HepG2 (cell line): ENCODE data around the gene TSACC. TPM values are rescaled to one million over a fixed set of nuclear protein-coding genes. Genes with fewer than 3 reads are reported as not detected.

Experiments
- ATAC-seq: fragments of 200-7000 bp; cut with Tn5 transposase; 3 replicates; pipeline ENCODE4 v1.9.1; 2020; ENCODE audit warnings: mild to moderate bottlenecking, moderate library complexity
- BruUV-seq: library from RNA; stranded (reverse); fragments of 400-500 nt; replicated peaks from 2 replicates; lab custom pipeline; 2021; lab: Mats Ljungman, UMichigan
- CTCF ChIA-PET: fragments of 300-600 bp; formaldehyde crosslinking; extraction: SDS; loops from one replicate; lab custom pipeline; 2021; ENCODE audit warnings: low total read pairs, inconsistent platforms, low intra/inter-chr PET ratio; lab: Yijun Ruan, JAX
- POLR2A ChIA-PET: fragments of 350-600 bp; sonication (Branson Sonifier 250); formaldehyde crosslinking; loops from one replicate; lab custom pipeline; 2020; ENCODE audit warnings: antibody characterized with exemption, inconsistent platforms; lab: Yijun Ruan, JAX
- DNase-seq: peaks from one replicate; pipeline ENCODE4 v3.0.0-alpha.2; 2015; ENCODE audit warnings: low spot score
- FAIRE-seq: peaks from 3 replicates; lab custom pipeline; 2011; peaks lifted over from hg19 to GRCh38; lab: Jason Lieb, UNC
- H2AFZ ChIP-seq: one replicate; pipeline ENCODE4 v1.6.1; 2011; ENCODE audit warnings: low read length, inconsistent platforms
- H3K27ac ChIP-seq: fragments of 300-600 bp; 3 replicates; pipeline ENCODE4 v1.8.0; 2011; ENCODE audit warnings: mixed run types, mild to moderate bottlenecking, mixed read lengths, low read length, inconsistent platforms; ENCODE audit not compliant: insufficient read depth; ENCODE audit errors: extremely low read length
- H3K27me3 ChIP-seq, 2 experiments: fragments of 200-600 bp in 1 of 2; 2 replicates in 1 of 2; 3 replicates in 1 of 2; pipeline versions ENCODE4 v1.6.0 to v1.8.0; 2011; ENCODE audit warnings: low read length in 2 of 2, mild to moderate bottlenecking in 2 of 2, moderate library complexity in 2 of 2, inconsistent platforms in 1 of 2; ENCODE audit not compliant: insufficient read depth in 2 of 2, control insufficient read depth in 1 of 2
- H3K36me3 ChIP-seq, 2 experiments: fragments of 200-600 bp in 1 of 2; replicated peaks in 1 of 2; 2 replicates in 1 of 2; 3 replicates in 1 of 2; pipeline versions ENCODE4 v1.5.1 to v1.8.0; 2011; ENCODE audit warnings: low read length in 2 of 2, inconsistent platforms in 1 of 2; ENCODE audit not compliant: insufficient read depth in 2 of 2, control insufficient read depth in 1 of 2
- H3K4me1 ChIP-seq: 2 replicates; pipeline ENCODE4 v1.5.1; 2012; ENCODE audit warnings: low read length, inconsistent platforms; ENCODE audit not compliant: insufficient read depth
- H3K4me2 ChIP-seq: 2 replicates; pipeline ENCODE4 v1.6.0; 2011; ENCODE audit warnings: low read depth, low read length, inconsistent platforms
- H3K4me3 ChIP-seq, 3 experiments: fragments of 200-600 bp in 1 of 3; sonication (generic), shearing (Covaris generic) in 1 of 3; replicated peaks in 1 of 3; 2 replicates each; pipeline ENCODE4 v1.5.1; 2011 to 2016; ENCODE audit warnings: low read length in 3 of 3, inconsistent platforms in 2 of 3, low read depth in 2 of 3, mild to moderate bottlenecking in 2 of 3, control low read depth in 1 of 3, mixed read lengths in 1 of 3; ENCODE audit not compliant: insufficient read depth in 1 of 3
- H3K79me2 ChIP-seq: one replicate; pipeline ENCODE4 v1.6.1; 2011; ENCODE audit warnings: low read length, inconsistent platforms; ENCODE audit not compliant: insufficient read depth
- H3K9ac ChIP-seq: 2 replicates; pipeline ENCODE4 v1.6.0; 2011; ENCODE audit warnings: mild to moderate bottlenecking, low read depth, low read length, inconsistent platforms; ENCODE audit not compliant: insufficient read depth
- H3K9me3 ChIP-seq: 2 replicates; pipeline ENCODE4 v1.5.1; 2012; ENCODE audit warnings: mild to moderate bottlenecking, low read length
- H4K20me1 ChIP-seq: 2 replicates; pipeline ENCODE4 v1.6.0; 2011; ENCODE audit warnings: inconsistent platforms, mild to moderate bottlenecking, low read length, moderate library complexity; ENCODE audit not compliant: insufficient read depth
- E2F1 ChIP-seq: sonication (generic); formaldehyde crosslinking; IDR thresholded peaks from 2 replicates; pipeline ENCODE4 v1.5.0; 2020; ENCODE audit warnings: missing genetic modification reagents
- MED1 ChIP-seq: sonication (generic); formaldehyde crosslinking; IDR thresholded peaks from 2 replicates; pipeline ENCODE4 v1.4.0; 2020; ENCODE audit warnings: missing genetic modification reagents
- SP5 ChIP-seq: IDR thresholded peaks from 2 replicates; pipeline ENCODE4 v1.6.1; 2016; ENCODE audit warnings: low read depth, borderline replicate concordance
- TARDBP ChIP-seq: sonication (generic); formaldehyde crosslinking; IDR thresholded peaks from 2 replicates; pipeline ENCODE4 v1.8.0; 2022; ENCODE audit warnings: mild to moderate bottlenecking, missing genetic modification reagents
- THRA ChIP-seq: sonication (generic); formaldehyde crosslinking; IDR thresholded peaks from 2 replicates; pipeline ENCODE4 v1.4.0; 2020; ENCODE audit warnings: missing genetic modification reagents, borderline replicate concordance
- ZBTB44 ChIP-seq: sonication (generic); formaldehyde crosslinking; IDR thresholded peaks from 2 replicates; pipeline ENCODE4 v1.4.0; 2020; ENCODE audit warnings: missing genetic modification reagents
- ZFP1 ChIP-seq: IDR thresholded peaks from 2 replicates; pipeline ENCODE4 v1.6.1; 2016
- ZKSCAN8 ChIP-seq: IDR thresholded peaks from 2 replicates; pipeline ENCODE4 v1.6.1; 2016; ENCODE audit warnings: borderline replicate concordance, missing genetic modification reagents, missing compliant biosample characterization
- ZNF34 ChIP-seq: sonication (generic); formaldehyde crosslinking; IDR thresholded peaks from 2 replicates; pipeline ENCODE4 v1.4.0; 2020; ENCODE audit warnings: mild to moderate bottlenecking, missing genetic modification reagents, borderline replicate concordance
- ZNF747 ChIP-seq: sonication (generic); formaldehyde crosslinking; IDR thresholded peaks from 2 replicates; pipeline ENCODE4 v1.8.1; 2023; ENCODE audit warnings: missing genetic modification reagents, mild to moderate bottlenecking, borderline replicate concordance
- ZZZ3 ChIP-seq: sonication (generic); formaldehyde crosslinking; IDR thresholded peaks from 2 replicates; pipeline ENCODE4 v1.4.0; 2020; ENCODE audit warnings: missing genetic modification reagents, mild to moderate bottlenecking, borderline replicate concordance
- WGBS: methylation state at CpG from one replicate; pipeline ENCODE4 v1.1.6; 2017; ENCODE audit warnings: low lambda C conversion rate; 5-methylcytosine and 5-hydroxymethylcytosine counted together
- in situ Hi-C: cut with HindIII; loops from 2 replicates; pipeline ENCODE4 v1.10.0; 2017; ENCODE audit warnings: low pct_unique_long_range_greater_than_20kb; ENCODE audit not compliant: extremely low pct_ligation_motif_present
- intact Hi-C: fragments of 100-400 bp; cut with micrococcal nuclease; formaldehyde crosslinking; loops from one replicate; pipeline ENCODE4 v1.10.0; 2022; ENCODE audit not compliant: unreplicated experiment
- polyA plus RNA-seq, 8 experiments: library from polyadenylated mRNA; depleted of rRNA in 3 of 8; stranded (reverse) in 7 of 8; unstranded in 1 of 8; fragments of >200 nt; fragmentation: Illumina TruSeq in 4 of 8; extraction: Trizol in 4 of 8; gene quantifications; 2 replicates each; pipeline versions ENCODE4 v1.2.1 to v1.2.3, GENCODE V29; 2011 to 2016; ENCODE audit warnings: low read depth in 4 of 8, missing spikeins in 1 of 8, mixed read lengths in 1 of 8; ENCODE audit not compliant: insufficient read depth in 1 of 8
- total RNA-seq, 5 experiments: library from RNA; depleted of rRNA; stranded (reverse); fragments of >200 nt; fragmentation: Illumina TruSeq; extraction: Trizol; gene quantifications; 2 replicates each; pipeline ENCODE4 v1.2.3, GENCODE V29; 2016; ENCODE audit warnings: low read depth in 1 of 5
- TF ChIP-seq, protein P1 (sequence below), 2 experiments: sonication (generic) in 1 of 2; formaldehyde crosslinking in 1 of 2; IDR thresholded peaks; 2 replicates each; pipeline versions ENCODE4 v1.4.0 to v1.6.1; 2018 to 2020; ENCODE audit warnings: missing genetic modification reagents in 2 of 2, borderline replicate concordance in 1 of 2, low read depth in 1 of 2, mild to moderate bottlenecking in 1 of 2, missing biosample characterization in 1 of 2
- TF ChIP-seq, protein P2 (sequence below): sonication (generic); formaldehyde crosslinking; IDR thresholded peaks from 2 replicates; pipeline ENCODE4 v1.5.0; 2020; ENCODE audit warnings: missing genetic modification reagents

Gene TSACC
- total and polyA plus RNA-seq, 2 of the 13 experiments (the other 11 are each of a cell fraction or from before 2014, with no cell fraction given), result 1.5 to 2.6 TPM

- TF ChIP-seq E2F1, result 0 out of 2 replicates have a peak, but pooled peaks have one; percentile 13
- TF ChIP-seq THRA (CRISPR knock-in tag), result peak; percentile 64; the same call in 1 of the 2 replicates
- TF ChIP-seq, protein P1, sequence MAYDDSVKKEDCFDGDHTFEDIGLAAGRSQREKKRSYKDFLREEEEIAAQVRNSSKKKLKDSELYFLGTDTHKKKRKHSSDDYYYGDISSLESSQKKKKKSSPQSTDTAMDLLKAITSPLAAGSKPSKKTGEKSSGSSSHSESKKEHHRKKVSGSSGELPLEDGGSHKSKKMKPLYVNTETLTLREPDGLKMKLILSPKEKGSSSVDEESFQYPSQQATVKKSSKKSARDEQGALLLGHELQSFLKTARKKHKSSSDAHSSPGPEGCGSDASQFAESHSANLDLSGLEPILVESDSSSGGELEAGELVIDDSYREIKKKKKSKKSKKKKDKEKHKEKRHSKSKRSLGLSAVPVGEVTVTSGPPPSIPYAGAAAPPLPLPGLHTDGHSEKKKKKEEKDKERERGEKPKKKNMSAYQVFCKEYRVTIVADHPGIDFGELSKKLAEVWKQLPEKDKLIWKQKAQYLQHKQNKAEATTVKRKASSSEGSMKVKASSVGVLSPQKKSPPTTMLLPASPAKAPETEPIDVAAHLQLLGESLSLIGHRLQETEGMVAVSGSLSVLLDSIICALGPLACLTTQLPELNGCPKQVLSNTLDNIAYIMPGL (CRISPR knock-in tag; IDR thresholded peaks at IDR 0.05; ENCODE audit: borderline replicate concordance in 1 of 2, low read depth in 1 of 2), result peak in 1 of 2 experiments; percentile 3; a peak in 1 of 4 replicates
Measured at GRCh38 chr1:156369685-156370286, 31.5 kb downstream of the TSACC start (continued).

DNA sequence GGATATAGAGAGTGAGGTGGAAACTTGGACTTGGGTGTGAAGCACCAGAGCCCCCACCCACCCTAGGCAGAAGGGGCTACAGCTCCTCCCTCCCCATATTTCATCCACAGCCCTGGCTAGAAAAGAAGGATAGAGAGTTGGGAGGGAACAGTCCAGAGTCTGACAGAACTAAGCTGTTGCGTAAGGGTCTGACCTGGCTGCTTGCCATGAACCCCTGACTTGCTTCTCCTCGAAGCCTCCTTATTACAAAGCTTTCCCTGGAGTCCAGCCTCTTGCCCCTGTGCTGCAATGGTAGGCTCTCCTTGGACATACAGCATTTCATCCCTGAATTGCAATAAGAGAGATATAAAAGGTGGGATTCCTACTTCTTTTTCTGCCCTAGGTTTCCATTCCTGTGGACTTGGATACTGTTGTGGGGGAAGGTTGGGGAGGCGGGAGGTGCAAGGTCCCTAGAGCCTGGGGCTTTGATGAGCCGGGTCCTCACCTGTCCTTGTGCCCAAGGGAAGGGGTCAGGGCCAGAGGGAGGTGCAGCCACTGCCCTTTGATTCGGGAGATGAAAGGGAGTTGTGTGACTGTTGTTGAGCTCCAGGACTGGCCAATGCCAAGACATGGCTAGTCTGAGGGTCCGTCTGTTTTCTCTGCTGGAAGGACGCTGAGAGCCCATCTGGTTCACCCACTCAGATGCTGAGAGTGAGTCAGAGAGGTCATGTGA is 33.4 kb downstream of the TSACC start:
- Histone ChIP-seq H3K4me2 (peak overlapping the region; percentile 98), H3K36me3 (peaks cover 2 to 11% of the 10 kb centered on the region in 2 experiments), H3K4me3 (peak overlapping the region; percentile 18 to 90 (median 25); a peak in 5 of 6 replicates), H3K27me3 (no peaks in the 10 kb centered on the region; a peak in 1 of 5 replicates), H4K20me1 (no peaks in the 10 kb centered on the region), H2AFZ (no peak overlapping the region), H3K9ac (peak overlapping the region; percentile 90), H3K4me1 (peaks cover 88% of the 10 kb centered on the region), H3K79me2 (peaks cover 46% of the 10 kb centered on the region), H3K27ac (peak overlapping the region; percentile 98), H3K9me3 (no peaks in the 10 kb centered on the region)
- ChIA-PET CTCF (no interaction called here), POLR2A (interaction anchor here (0.7 to 8.5 kb wide), 17 partner anchors 10 to 357 kb away, joined by 3 to 189 read pairs (median 5); partner anchors contain the start of genes CCT3, GLMP, ISG20L2 and MEF2D)
- in situ Hi-C loops (no loop called here), intact Hi-C loops (loop anchor here (5.0 kb wide), 1 partner anchor 34 kb away; the partner anchor contains the start of genes CCT3 and TSACC)
- no TSS peak for BruUV-seq
- WGBS, result 2% methylated on average over 5 of the region's 7 CpGs
- ATAC-seq (peak; percentile 68), FAIRE-seq (peak; percentile 96), DNase-seq (peak; percentile 99)
- peak; percentile 68; the same call in 1 of the 2 replicates for TF ChIP-seq ZNF747
- peak; percentile 100 for TF ChIP-seq SP5 (CRISPR knock-in tag)
- TF ChIP-seq TARDBP, result peak; percentile 98
- peak; percentile 65; the same call in 1 of the 2 replicates for TF ChIP-seq ZKSCAN8 (CRISPR knock-in tag)
- peak; percentile 62; the same call in 1 of the 2 replicates for TF ChIP-seq ZNF34 (CRISPR knock-in tag)
- TF ChIP-seq ZBTB44, result no peak
- TF ChIP-seq, protein P2, sequence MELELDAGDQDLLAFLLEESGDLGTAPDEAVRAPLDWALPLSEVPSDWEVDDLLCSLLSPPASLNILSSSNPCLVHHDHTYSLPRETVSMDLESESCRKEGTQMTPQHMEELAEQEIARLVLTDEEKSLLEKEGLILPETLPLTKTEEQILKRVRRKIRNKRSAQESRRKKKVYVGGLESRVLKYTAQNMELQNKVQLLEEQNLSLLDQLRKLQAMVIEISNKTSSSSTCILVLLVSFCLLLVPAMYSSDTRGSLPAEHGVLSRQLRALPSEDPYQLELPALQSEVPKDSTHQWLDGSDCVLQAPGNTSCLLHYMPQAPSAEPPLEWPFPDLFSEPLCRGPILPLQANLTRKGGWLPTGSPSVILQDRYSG, result no peak
- no peak; the same call in 1 of the 2 replicates for TF ChIP-seq ZFP1 (CRISPR knock-in tag)
- TF ChIP-seq ZZZ3, result no peak
- peak; percentile 95 for TF ChIP-seq MED1 (CRISPR knock-in tag)
